K562 (cell line): ENCODE measurements around the gene ASIP. TPM values are rescaled to one million over a fixed set of nuclear protein-coding genes. Genes with fewer than 3 reads are reported as not detected.

Source experiments
- ASH1L ChIP-seq: fragments of 450-650 bp; IDR thresholded peaks from 2 replicates; pipeline ENCODE4 v1.6.1; 2018; ENCODE audit warnings: borderline replicate concordance, mild to moderate bottlenecking, low read depth; ENCODE audit not compliant: partially characterized antibody
- BCOR ChIP-seq: fragments of 450-650 bp; IDR thresholded peaks from 2 replicates; pipeline ENCODE4 v1.6.1; 2016
- BDP1 ChIP-seq: IDR thresholded peaks from 3 replicates; pipeline ENCODE4 v1.6.1; 2011; ENCODE audit not compliant: insufficient read length, insufficient read depth
- BRD4 ChIP-seq: fragments of 200-600 bp; sonication (generic); IDR thresholded peaks from 2 replicates; pipeline ENCODE4 v1.6.1; 2017; ENCODE audit warnings: inconsistent platforms
- CEBPB ChIP-seq: fragments of 450-650 bp; IDR thresholded peaks from 2 replicates; pipeline ENCODE4 v1.6.1; 2016; ENCODE audit warnings: missing genetic modification characterization, missing compliant biosample characterization
- NFATC3 ChIP-seq: fragments of 450-650 bp; IDR thresholded peaks from 2 replicates; pipeline ENCODE4 v1.6.1; 2017; ENCODE audit warnings: mild to moderate bottlenecking
- PURB ChIP-seq: sonication (generic); formaldehyde crosslinking; IDR thresholded peaks from 2 replicates; pipeline ENCODE4 v1.9.0; 2021; ENCODE audit warnings: low read depth, mild to moderate bottlenecking, missing genetic modification reagents
- SAP30 ChIP-seq: fragments of 200-600 bp; sonication (generic); IDR thresholded peaks from 2 replicates; pipeline ENCODE4 v1.6.1; 2012; ENCODE audit warnings: borderline replicate concordance, low read depth, mild to moderate bottlenecking, moderate library complexity, low read length, control low read depth, inconsistent platforms; ENCODE audit not compliant: insufficient read depth, poor library complexity, severe bottlenecking
- SREBF1 ChIP-seq: fragments of 150-350 bp; IDR thresholded peaks from 2 replicates; pipeline ENCODE4 v1.6.1; 2014; ENCODE audit warnings: antibody characterized with exemption, low read depth, low read length, borderline replicate concordance
- ZNF41 ChIP-seq: fragments of 250-450 bp; sonication (Bioruptor Pico); conservative IDR thresholded peaks from 2 replicates; pipeline ENCODE4 v1.4.0; 2020; ENCODE audit warnings: mild to moderate bottlenecking
- polyA plus RNA-seq, 8 experiments: library from polyadenylated mRNA; depleted of rRNA in 4 of 8; stranded (reverse) in 5 of 8; unstranded in 3 of 8; fragments of >200 nt; fragmentation: Nextera tagmentation in 2 of 8; fragmentation: Illumina TruSeq in 1 of 8; extraction: Ambion mirVana in 2 of 8; extraction: Trizol in 1 of 8; gene quantifications; 2 replicates each; pipeline versions ENCODE4 v1.2.1 to v1.2.3, GENCODE V29; 2011 to 2014; ENCODE audit warnings: inconsistent platforms in 1 of 8, missing spikeins in 1 of 8
- total RNA-seq, 7 experiments: library from RNA; depleted of rRNA in 6 of 7; stranded (reverse); fragments of >200 nt in 6 of 7; fragmentation: Illumina TruSeq in 2 of 7; extraction: Trizol in 2 of 7; gene quantifications; 2 replicates each; pipeline versions ENCODE4 v1.2.1 to v1.2.3, GENCODE V29; 2011 to 2021; ENCODE audit warnings: low replicate concordance in 1 of 7
- TF ChIP-seq, protein P1 (sequence below): fragments of 450-650 bp; IDR thresholded peaks from 2 replicates; pipeline ENCODE4 v1.6.1; 2016; ENCODE audit warnings: antibody characterized with exemption
- TF ChIP-seq, protein P2 (sequence below): fragments of 450-650 bp; formaldehyde crosslinking; IDR thresholded peaks from 2 replicates; pipeline ENCODE4 v1.4.0; 2020; ENCODE audit warnings: mild to moderate bottlenecking, moderate library complexity
- TF ChIP-seq, protein P3 (sequence below), 2 experiments: IDR thresholded peaks; 2 replicates each; pipeline ENCODE4 v1.6.1; 2011; ENCODE audit warnings: borderline replicate concordance in 1 of 2, control low read depth in 1 of 2, low read depth in 1 of 2, low read length in 1 of 2, mild to moderate bottlenecking in 1 of 2, mixed read lengths in 1 of 2, moderate library complexity in 1 of 2; ENCODE audit not compliant: insufficient read depth in 1 of 2, insufficient read length in 1 of 2, poor library complexity in 1 of 2, severe bottlenecking in 1 of 2; ENCODE audit errors: extremely low read depth in 1 of 2
- TF ChIP-seq, protein P4 (sequence below): fragments of 200-800 bp; sonication (Bioruptor generic); IDR thresholded peaks from 2 replicates; pipeline ENCODE4 v1.6.1; 2017; ENCODE audit warnings: missing genetic modification characterization, missing compliant biosample characterization
- TF ChIP-seq, protein P5 (sequence below): fragments of 150-350 bp; IDR thresholded peaks from 2 replicates; pipeline ENCODE4 v1.6.1; 2014; ENCODE audit warnings: low read depth, mild to moderate bottlenecking, low read length, borderline replicate concordance

Gene ASIP
- total and polyA plus RNA-seq, 9 of the 15 experiments (the other 6 are each of a cell fraction or from before 2014, with no cell fraction given), result not detected

DNA sequence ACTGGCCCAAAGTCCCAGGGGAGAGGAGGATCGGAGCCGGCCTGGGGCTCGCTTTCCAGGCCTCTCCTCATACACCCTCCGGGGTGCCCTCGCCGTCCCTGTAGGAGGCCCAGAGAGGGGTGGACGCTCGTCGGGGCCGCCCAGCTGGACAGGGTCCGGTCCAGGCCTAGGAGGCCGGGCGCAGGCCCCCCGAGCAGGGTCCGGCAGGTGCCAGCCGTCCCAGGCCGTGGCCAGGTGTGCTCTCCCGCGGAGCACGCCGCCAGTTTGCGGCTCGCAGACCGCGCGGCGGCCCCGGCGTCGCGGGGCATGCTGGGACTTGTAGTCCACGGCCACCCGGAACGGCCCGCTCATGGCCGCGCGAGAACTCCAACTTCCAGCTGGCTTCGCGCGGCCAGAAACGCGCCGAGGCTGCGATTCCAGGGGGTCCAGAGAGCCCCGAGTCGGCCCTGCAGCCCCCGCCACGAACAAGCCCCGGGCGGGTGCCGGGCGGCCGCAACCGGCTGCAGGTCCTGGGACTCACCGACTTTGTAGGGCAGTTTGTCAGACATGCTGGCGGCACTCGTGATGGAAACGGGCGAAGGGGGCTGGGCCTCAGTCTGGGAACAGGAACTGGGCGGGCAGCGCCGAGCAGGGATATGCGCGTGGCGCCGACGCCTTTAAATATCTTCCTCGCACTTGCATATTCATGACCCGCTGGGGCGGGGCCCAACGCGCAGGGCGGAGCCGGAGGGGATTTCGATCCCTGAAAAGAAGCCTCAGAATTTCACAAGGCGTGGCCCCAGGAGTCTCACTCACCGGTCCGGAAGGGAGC, 61.7 kb downstream of the ASIP start, which contains the start of gene AHCY (continued):
- TF ChIP-seq SAP30 (peak; percentile 89), NFATC3 (no peak), BCOR (no peak), ASH1L (no peak), BRD4 (no peak; the same call in 1 of the 2 replicates), PURB (no peak), CEBPB (no peak), BDP1 (no peak), SREBF1 (no peak), ZNF41 (no peak)
- TF ChIP-seq, protein P1, sequence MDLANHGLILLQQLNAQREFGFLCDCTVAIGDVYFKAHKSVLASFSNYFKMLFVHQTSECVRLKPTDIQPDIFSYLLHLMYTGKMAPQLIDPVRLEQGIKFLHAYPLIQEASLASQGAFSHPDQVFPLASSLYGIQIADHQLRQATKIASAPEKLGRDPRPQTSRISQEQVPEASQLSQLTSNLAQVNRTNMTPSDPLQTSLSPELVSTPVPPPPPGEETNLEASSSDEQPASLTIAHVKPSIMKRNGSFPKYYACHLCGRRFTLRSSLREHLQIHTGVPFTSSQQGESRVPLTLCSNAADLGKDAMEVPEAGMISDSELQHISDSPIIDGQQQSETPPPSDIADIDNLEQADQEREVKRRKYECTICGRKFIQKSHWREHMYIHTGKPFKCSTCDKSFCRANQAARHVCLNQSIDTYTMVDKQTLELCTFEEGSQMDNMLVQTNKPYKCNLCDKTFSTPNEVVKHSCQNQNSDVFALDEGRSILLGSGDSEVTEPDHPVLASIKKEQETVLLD, result no peak
- TF ChIP-seq, protein P2, sequence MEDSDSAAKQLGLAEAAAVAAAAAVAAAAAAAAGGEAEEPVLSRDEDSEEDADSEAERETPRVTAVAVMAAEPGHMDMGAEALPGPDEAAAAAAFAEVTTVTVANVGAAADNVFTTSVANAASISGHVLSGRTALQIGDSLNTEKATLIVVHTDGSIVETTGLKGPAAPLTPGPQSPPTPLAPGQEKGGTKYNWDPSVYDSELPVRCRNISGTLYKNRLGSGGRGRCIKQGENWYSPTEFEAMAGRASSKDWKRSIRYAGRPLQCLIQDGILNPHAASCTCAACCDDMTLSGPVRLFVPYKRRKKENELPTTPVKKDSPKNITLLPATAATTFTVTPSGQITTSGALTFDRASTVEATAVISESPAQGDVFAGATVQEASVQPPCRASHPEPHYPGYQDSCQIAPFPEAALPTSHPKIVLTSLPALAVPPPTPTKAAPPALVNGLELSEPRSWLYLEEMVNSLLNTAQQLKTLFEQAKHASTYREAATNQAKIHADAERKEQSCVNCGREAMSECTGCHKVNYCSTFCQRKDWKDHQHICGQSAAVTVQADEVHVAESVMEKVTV (CRISPR knock-in tag), result no peak
- TF ChIP-seq, protein P3, sequence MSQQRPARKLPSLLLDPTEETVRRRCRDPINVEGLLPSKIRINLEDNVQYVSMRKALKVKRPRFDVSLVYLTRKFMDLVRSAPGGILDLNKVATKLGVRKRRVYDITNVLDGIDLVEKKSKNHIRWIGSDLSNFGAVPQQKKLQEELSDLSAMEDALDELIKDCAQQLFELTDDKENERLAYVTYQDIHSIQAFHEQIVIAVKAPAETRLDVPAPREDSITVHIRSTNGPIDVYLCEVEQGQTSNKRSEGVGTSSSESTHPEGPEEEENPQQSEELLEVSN (IDR thresholded peaks at IDR 0.05; ENCODE audit: borderline replicate concordance in 1 of 2, extremely low read depth in 1 of 2, insufficient read depth in 1 of 2, insufficient read length in 1 of 2, low read depth in 1 of 2, low read length in 1 of 2, poor library complexity in 1 of 2, severe bottlenecking in 1 of 2), result peak; percentile 51 to 56
- TF ChIP-seq, protein P4, sequence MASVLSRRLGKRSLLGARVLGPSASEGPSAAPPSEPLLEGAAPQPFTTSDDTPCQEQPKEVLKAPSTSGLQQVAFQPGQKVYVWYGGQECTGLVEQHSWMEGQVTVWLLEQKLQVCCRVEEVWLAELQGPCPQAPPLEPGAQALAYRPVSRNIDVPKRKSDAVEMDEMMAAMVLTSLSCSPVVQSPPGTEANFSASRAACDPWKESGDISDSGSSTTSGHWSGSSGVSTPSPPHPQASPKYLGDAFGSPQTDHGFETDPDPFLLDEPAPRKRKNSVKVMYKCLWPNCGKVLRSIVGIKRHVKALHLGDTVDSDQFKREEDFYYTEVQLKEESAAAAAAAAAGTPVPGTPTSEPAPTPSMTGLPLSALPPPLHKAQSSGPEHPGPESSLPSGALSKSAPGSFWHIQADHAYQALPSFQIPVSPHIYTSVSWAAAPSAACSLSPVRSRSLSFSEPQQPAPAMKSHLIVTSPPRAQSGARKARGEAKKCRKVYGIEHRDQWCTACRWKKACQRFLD (CRISPR knock-in tag), result no peak; the same call in 1 of the 2 replicates
- TF ChIP-seq, protein P5, sequence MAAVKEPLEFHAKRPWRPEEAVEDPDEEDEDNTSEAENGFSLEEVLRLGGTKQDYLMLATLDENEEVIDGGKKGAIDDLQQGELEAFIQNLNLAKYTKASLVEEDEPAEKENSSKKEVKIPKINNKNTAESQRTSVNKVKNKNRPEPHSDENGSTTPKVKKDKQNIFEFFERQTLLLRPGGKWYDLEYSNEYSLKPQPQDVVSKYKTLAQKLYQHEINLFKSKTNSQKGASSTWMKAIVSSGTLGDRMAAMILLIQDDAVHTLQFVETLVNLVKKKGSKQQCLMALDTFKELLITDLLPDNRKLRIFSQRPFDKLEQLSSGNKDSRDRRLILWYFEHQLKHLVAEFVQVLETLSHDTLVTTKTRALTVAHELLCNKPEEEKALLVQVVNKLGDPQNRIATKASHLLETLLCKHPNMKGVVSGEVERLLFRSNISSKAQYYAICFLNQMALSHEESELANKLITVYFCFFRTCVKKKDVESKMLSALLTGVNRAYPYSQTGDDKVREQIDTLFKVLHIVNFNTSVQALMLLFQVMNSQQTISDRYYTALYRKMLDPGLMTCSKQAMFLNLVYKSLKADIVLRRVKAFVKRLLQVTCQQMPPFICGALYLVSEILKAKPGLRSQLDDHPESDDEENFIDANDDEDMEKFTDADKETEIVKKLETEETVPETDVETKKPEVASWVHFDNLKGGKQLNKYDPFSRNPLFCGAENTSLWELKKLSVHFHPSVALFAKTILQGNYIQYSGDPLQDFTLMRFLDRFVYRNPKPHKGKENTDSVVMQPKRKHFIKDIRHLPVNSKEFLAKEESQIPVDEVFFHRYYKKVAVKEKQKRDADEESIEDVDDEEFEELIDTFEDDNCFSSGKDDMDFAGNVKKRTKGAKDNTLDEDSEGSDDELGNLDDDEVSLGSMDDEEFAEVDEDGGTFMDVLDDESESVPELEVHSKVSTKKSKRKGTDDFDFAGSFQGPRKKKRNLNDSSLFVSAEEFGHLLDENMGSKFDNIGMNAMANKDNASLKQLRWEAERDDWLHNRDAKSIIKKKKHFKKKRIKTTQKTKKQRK, result no peak
